ENCODE measurements around the gene CUX1.
"Not testable (repeated sequence)": the region's sequence is repeated elsewhere in the genome, so short reads cannot be mapped to it uniquely, and the experiment has no call there.

The CUX1 gene

DNA sequence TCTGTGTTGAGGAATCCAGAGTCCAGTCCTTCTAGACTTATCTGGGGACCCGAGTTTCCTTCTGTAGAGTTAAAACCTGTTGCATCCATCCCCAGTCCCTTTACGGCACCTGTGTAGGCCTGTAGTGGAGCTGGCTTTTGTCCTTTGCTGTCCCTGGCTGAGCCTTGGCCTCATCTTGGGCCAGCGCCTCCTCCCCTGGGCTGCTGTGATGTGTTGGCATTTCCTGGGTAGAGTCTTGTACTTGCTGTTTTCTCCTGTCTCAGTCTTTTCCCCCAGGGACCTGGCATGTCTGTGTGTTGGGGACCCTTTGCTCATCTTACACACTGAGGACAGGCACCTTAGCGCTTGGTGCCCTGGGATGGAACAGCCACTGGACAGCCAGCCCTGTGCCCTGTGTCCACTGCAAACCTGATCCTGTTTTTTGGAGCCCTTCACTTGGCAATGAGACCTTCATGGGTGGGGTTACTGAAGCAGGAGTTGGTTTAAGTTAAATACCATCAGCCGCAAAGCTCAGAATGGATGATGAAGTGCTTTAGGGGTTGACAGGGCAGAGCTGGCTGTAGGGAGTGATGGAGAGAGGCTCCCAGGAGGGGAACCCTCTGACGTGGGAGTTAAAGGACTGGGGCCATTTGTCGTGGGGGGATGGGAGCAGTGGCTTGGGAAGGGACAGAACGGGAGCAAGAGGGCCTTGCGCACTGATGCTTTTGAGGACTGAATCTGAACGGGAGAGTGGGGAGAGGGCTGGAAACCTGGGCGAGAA, 50.9 kb downstream of the CUX1 start:
- DNase-seq (ENCODE audit: low read depth in 1 of 2, low spot score in 1 of 2) = no peak

DNA sequence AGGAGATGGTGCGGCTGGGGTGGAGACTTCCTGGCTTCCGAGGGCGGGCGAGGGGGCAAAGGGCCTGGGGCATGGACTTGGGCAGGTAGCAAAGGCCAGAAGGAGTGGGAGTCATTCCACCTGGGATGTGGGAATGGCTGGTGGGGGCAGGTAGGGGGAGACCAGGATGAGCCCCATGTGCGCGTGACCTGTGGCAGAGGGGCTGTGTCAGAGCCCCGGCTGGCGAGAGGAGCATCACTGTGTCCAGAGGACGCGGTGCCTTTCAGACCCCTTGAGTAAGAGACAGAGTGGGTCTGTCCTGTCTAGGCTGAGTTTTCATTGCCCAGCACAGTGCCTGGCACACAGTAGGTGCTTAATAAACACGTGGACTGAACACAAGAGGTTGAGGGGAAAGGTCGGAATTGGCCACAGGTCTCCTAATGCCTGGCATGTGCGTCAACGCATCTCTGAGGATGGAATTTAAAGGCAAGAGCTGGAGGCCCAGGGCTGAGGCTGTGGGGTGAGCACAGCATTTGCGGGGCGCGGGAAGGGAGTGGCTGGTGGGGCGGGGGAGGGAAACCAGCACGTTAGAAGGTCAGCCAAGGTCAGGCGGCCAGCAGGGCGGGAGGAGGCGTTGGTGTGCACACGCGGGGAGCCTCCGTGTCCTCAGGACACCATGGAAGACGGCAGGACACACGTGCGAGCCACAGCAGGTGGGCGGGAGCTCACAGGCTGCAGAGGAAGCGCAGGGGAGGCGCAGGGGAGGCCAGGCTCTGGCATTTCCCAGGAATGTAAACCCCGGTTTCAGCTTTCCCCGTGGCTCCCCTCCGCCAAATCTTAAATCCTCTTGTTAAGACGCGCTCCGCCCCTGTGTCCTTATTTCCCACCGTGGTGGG, 51.8 kb downstream of the CUX1 start:
- DNase-seq (ENCODE audit: low read depth in 1 of 2, low spot score in 1 of 2) = no peak

GRCh38 chr7:101869901-101870290, 52.5 kb downstream of the CUX1 start:
- DNase-seq (ENCODE audit: low read depth in 1 of 2, low spot score in 1 of 2) = no peak

- no peak for DNase-seq (ENCODE audit: low read depth in 1 of 2, low spot score in 1 of 2)
These were observed 53.1 kb downstream of the CUX1 start for GRCh38 chr7:101870361-101871062.

GRCh38 chr7:101871351-101871750, 53.9 kb downstream of the CUX1 start:
- DNase-seq (ENCODE audit: low read depth in 1 of 2, low spot score in 1 of 2) = no peak

DNA sequence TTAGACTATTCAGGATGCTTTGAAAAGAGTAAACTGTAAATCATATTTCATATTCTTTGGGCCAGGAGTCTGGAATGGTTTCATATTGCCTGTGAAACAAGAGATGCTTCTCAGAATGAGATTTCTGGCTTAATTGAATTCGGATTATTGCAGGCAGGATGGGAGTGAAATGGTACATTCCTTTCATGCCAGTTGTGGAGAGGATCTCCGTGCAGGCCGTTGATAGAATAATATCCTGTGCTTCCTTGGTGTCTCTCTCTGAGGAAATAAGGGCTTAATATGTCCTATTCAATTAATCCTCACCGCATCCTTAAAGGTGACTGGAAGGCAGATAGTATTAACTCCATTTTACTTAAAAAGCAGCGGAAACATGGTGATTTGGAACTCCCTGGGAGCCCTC, 56.6 kb downstream of the CUX1 start:
- no peak for DNase-seq (ENCODE audit: low read depth in 1 of 2, low spot score in 1 of 2)

DNA sequence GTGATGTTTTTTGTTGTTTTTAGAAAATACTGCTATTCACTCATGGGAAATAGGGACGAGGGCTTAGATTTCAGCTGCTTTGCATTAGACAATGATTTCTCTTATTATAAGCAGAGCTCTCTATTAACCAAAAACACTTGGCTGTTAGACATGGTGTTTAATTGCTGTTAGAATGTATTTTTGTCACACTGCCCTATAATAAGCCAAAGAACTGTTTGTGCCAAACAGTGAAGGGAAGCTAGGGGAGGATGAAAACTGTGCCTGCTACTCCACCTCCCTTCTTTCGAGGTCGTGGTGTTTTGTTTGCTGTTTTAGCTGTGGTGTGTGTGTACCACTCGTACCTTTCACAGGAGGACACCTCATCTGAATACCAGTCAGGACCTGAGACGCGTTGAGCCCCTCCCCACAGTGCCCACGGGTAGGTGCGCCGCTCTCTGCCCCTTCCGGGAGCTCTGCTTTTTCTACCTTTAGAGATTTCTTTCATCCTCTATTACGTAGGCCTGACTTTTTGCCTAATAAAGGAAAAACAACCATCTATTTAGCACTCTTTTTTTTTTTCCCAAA, 57.9 kb downstream of the CUX1 start:
- DNase-seq (ENCODE audit: low read depth in 1 of 2, low spot score in 1 of 2) = no peak

DNA sequence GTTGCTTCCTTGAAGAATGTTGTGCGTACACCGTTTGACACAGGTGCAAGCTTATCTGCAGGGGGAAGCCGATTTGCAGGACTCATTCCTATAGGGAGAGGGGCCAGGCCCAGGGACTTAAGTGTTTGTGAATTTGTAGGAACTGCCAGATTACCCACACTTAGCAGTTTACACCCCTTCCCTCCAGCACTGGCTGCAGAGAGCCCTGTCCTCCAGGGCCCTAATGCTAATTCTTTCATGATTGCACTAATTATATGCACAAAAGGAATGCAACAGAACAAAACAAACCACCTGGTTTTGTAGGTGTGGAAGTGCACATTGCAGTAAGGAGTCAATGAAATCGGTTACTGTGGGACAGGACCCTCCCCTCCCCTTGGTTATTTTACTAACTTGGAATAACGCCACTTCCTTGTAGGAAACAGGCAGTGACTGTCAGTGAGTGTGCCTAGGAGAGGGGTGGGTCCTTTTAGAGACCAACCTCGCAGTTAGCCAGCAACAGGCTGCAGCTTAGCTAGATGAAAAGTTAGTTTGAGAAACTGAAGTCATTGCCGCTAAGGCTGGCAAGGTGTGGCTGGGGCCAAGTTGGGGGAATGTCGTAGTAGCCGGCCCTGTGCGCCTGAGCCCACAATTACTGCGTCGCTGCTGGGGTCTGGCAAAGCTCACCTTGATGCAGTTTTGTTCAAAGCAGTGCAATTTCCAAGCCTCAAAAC, 60.6 kb downstream of the CUX1 start:
- DNase-seq (ENCODE audit: low read depth in 1 of 2, low spot score in 1 of 2) = no peak

DNA sequence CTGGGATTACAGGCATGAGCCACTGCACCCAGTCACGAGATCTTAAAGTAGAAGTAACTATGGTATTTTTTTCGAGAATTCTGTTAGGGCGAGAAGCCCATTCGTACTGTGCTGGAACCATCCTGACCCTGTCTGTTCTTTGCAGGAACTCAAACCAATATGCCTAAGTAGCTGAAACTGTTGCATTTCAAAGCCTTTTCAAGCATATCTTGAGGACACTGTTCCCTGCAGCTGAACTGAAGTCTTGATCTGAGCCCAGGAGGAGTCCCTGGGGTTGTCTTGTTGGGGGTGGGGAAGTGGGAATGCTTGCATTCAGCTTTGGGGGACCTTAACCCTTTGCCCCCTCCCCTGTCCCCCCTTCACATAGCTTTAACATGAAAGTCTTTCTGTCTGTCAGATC, 61.5 kb downstream of the CUX1 start:
- DNase-seq (ENCODE audit: low read depth in 1 of 2, low spot score in 1 of 2) = no peak

DNA sequence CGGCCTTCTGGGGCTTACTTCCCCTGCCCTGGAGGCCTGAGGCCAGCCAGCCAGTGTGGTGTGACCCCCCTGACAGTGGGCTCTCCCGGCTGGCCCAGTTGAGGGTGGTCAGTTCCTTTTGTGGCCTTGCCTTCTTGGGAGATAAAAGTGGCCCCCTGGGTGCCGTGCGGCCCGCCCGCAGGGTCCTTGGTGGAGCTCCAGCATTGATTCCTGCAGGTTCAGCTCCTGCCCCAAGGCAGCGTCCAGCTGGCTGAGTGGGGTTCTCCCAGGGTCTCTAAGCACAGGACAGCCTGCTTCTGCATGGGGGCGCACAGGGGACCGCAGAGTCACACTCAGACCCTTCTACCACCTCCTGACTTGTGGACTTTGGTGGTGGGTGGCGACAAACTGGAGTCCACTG, 62.1 kb downstream of the CUX1 start:
- no peak for DNase-seq (ENCODE audit: low read depth in 1 of 2, low spot score in 1 of 2)

- no peak for DNase-seq (ENCODE audit: low read depth in 1 of 2, low spot score in 1 of 2)
These were observed 63.0 kb downstream of the CUX1 start for GRCh38 chr7:101880282-101881054.

- no peak for DNase-seq (ENCODE audit: low read depth in 1 of 2, low spot score in 1 of 2)
These were observed 64.6 kb downstream of the CUX1 start for GRCh38 chr7:101882005-101882421.

GRCh38 chr7:101882595-101883564, 65.5 kb downstream of the CUX1 start:
- DNase-seq (ENCODE audit: low read depth in 1 of 2, low spot score in 1 of 2) = no peak

DNA sequence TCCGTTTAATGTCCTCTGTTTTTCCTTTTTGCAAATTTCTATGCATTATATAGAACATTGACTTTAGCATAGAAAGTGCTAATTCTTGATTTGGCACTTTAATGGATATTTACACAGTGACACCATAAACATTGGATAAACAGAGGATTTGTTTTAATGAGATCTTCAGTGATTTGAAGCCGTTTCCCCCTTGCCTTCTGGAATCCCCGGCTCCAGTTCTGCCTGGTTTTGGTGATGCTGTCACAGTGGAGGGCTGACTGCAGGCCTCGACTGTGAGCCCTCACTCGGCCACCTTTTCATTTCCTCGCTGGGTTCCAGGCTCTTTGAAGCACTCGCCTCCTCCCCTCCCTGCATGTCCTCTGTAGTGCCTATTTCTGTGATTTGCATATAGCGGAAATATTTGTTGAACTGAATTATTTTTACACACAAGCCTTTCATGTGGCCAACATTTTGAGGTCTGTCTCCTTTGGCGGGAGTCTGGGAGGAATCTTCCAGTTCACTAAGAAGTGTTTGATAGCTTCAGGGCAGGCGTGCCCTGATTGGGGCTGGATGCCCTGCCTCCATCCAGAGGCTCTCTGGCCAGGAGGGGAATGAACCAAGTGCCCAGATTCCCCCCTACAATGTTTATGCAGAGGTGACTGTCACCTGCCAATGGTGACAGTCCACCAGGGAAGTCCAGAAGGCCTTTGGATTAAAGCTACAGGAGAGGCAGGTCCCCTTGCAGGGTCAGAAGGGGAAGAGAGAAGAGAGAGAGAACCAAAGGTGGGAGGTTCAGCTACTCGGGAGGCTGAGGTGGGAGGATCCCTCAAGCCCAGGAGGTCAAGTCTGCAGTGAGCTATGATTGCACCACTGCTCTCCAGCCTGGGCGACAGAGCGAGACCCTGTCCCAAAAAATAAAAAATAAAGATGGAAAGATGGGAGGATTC, 67.5 kb downstream of the CUX1 start:
- DNase-seq (ENCODE audit: low read depth in 1 of 2, low spot score in 1 of 2) = no peak

- DNase-seq (ENCODE audit: low read depth in 1 of 2, low spot score in 1 of 2) = no peak
These were observed 68.2 kb downstream of the CUX1 start for GRCh38 chr7:101885597-101885955.

DNA sequence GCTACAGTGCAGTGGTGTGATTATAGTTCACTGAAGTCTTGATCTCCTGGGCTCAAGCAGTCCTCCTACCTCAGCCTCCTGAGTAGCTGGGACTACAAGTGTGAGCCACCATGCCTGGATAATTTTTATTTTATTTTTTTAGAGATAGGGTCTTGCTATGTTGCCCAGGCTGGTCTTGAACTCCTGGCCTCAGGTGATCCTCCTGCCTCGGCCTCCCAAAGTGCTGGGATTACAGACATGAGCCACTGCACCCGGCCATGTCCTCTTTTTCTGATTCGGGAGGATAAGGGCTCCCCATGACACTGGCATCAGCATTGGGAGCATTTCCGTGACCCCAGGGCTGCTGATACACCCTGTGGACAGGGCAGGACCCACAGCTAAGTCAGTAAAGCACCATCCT, 69.9 kb downstream of the CUX1 start:
- DNase-seq (ENCODE audit: low read depth in 1 of 2, low spot score in 1 of 2) = not testable (repeated sequence)

- DNase-seq (ENCODE audit: low read depth in 1 of 2, low spot score in 1 of 2) = not testable (repeated sequence)
These were observed 71.1 kb downstream of the CUX1 start for GRCh38 chr7:101888564-101888963.

Measured in stimulated activated CD4-positive, alpha-beta T cell treated with anti-CD3 and anti-CD28 coated beads, Interleukin-15, amount 100 ng/mL, for 1 hour (primary cell).